Skeletal muscle satellite cell (primary cell): ENCODE results near the gene HPSE2. TPM values are rescaled to one million over a fixed set of nuclear protein-coding genes. Genes with fewer than 3 reads are reported as not detected.

Source experiments
- H3K27me3 ChIP-seq: 2 replicates; pipeline ENCODE4 v1.7.0; 2013; ENCODE audit warnings: low read length; ENCODE audit not compliant: control insufficient read depth, insufficient read depth
- H3K36me3 ChIP-seq: 2 replicates; pipeline ENCODE4 v1.7.0; 2013; ENCODE audit warnings: mild to moderate bottlenecking, control low read depth, low read length; ENCODE audit not compliant: insufficient read depth
- H3K4me1 ChIP-seq: 2 replicates; pipeline ENCODE4 v1.7.0; 2013; ENCODE audit warnings: low read length; ENCODE audit not compliant: control insufficient read depth, insufficient read depth
- H3K4me2 ChIP-seq: 2 replicates; pipeline ENCODE4 v1.7.0; 2013; ENCODE audit warnings: mild to moderate bottlenecking, low read length
- H3K4me3 ChIP-seq: 2 replicates; pipeline ENCODE4 v1.7.0; 2013; ENCODE audit warnings: low read length
- H3K9ac ChIP-seq: 2 replicates; pipeline ENCODE4 v1.7.0; 2013; ENCODE audit warnings: mild to moderate bottlenecking, low read depth, low read length, moderate library complexity
- H3K9me3 ChIP-seq: replicated peaks from 2 replicates; pipeline ENCODE4 v1.7.0; 2013; ENCODE audit warnings: mild to moderate bottlenecking, control low read depth, low read length
- small RNA-seq: library from RNA; depleted of rRNA; stranded (forward); fragments of <200 nt; gene quantifications from one replicate; pipeline ENCODE3, GENCODE V24; 2012

The HPSE2 gene

GRCh38 chr10:98410135-98410743 lies 825.4 kb downstream of the HPSE2 start:
- H3K4me3 ChIP-seq = no peak overlapping the region

GRCh38 chr10:98408799-98409198 lies 826.9 kb downstream of the HPSE2 start:
- H3K4me3 ChIP-seq = no peak overlapping the region
- no peaks in the 10 kb centered on the region for H3K27me3 ChIP-seq
- H3K9ac ChIP-seq = no peak overlapping the region
- H3K4me1 ChIP-seq = peaks cover 23% of the 10 kb centered on the region
- no peaks in the 10 kb centered on the region for H3K9me3 ChIP-seq
- no peak overlapping the region for H3K4me2 ChIP-seq
- H3K36me3 ChIP-seq = no peaks in the 10 kb centered on the region

More at GRCh38 chr10:98410135-98410743, 825.4 kb downstream of the HPSE2 start:
- H3K4me1 ChIP-seq = peaks cover 21% of the 10 kb centered on the region
- no peaks in the 10 kb centered on the region for H3K27me3 ChIP-seq
- no peaks in the 10 kb centered on the region for H3K36me3 ChIP-seq
- no peak overlapping the region for H3K4me2 ChIP-seq
- H3K9ac ChIP-seq = no peak overlapping the region
- no peaks in the 10 kb centered on the region for H3K9me3 ChIP-seq

- H3K4me1 ChIP-seq = peaks cover 31% of the 10 kb centered on the region
- no peak overlapping the region for H3K4me3 ChIP-seq
- no peaks in the 10 kb centered on the region for H3K36me3 ChIP-seq
- H3K4me2 ChIP-seq = no peak overlapping the region
- H3K27me3 ChIP-seq = no peaks in the 10 kb centered on the region
- H3K9me3 ChIP-seq = no peaks in the 10 kb centered on the region
- no peak overlapping the region for H3K9ac ChIP-seq
These were observed 827.9 kb downstream of the HPSE2 start for GRCh38 chr10:98407744-98408241.

Small RNA genes lying within 50 kb of the gene (small RNA-seq; reads per million reads assigned to genes)
- gene MIR4685 (not detected), gene MIR6507 (not detected)
